Fibroblast of lung (primary cell): ENCODE results near the gene GRK5. TPM values are rescaled to one million over a fixed set of nuclear protein-coding genes. Genes with fewer than 3 reads are reported as not detected.

Experiments
- DNase-seq, 2 donors: peaks; one replicate each; pipeline versions ENCODE4 v3.0.0 to v3.0.0-alpha.2; 2010; ENCODE audit warnings: low read depth in 2 of 2
- H2AFZ ChIP-seq: 2 replicates; pipeline ENCODE4 v1.5.1; 2012; ENCODE audit warnings: low read length, control low read depth, inconsistent platforms
- H3K27ac ChIP-seq: 2 replicates; pipeline ENCODE4 v1.5.1; 2011; ENCODE audit warnings: low read length, control low read depth; ENCODE audit not compliant: insufficient read depth
- H3K27me3 ChIP-seq: 2 replicates; pipeline ENCODE4 v1.5.1; 2011; ENCODE audit warnings: mild to moderate bottlenecking, low read length; ENCODE audit not compliant: control insufficient read depth, insufficient read depth
- H3K36me3 ChIP-seq: 2 replicates; pipeline ENCODE4 v1.5.1; 2011; ENCODE audit warnings: low read length; ENCODE audit not compliant: control insufficient read depth, insufficient read depth
- H3K4me1 ChIP-seq: 2 replicates; pipeline ENCODE4 v1.5.1; 2011; ENCODE audit warnings: low read length; ENCODE audit not compliant: control insufficient read depth, insufficient read depth; ENCODE audit errors: extremely low read depth
- H3K4me2 ChIP-seq: 2 replicates; pipeline ENCODE4 v1.5.1; 2011; ENCODE audit warnings: low read length, control low read depth; ENCODE audit not compliant: insufficient read depth; ENCODE audit errors: extremely low read depth
- H3K4me3 ChIP-seq, 4 experiments: fragments of 200-600 bp in 1 of 4; sonication (generic) in 1 of 4; replicated peaks in 1 of 4; 2 replicates each; pipeline ENCODE4 v1.5.1; 2011 to 2016; ENCODE audit warnings: low read length in 4 of 4, low read depth in 3 of 4, mild to moderate bottlenecking in 3 of 4, control low read depth in 2 of 4, inconsistent platforms in 1 of 4, mixed read lengths in 1 of 4; ENCODE audit not compliant: insufficient read depth in 1 of 4; ENCODE audit errors: control extremely low read depth in 1 of 4
- H3K79me2 ChIP-seq: 2 replicates; pipeline ENCODE4 v1.5.1; 2012; ENCODE audit warnings: mild to moderate bottlenecking, low read length, inconsistent platforms; ENCODE audit not compliant: control insufficient read depth, insufficient read depth
- H3K9ac ChIP-seq: 2 replicates; pipeline ENCODE4 v1.5.1; 2011; ENCODE audit warnings: mild to moderate bottlenecking, low read length, control low read depth; ENCODE audit not compliant: insufficient read depth
- H3K9me3 ChIP-seq: 2 replicates; pipeline ENCODE4 v1.5.1; 2012; ENCODE audit warnings: low read depth, low read length; ENCODE audit not compliant: control insufficient read depth, insufficient read depth
- H4K20me1 ChIP-seq: 2 replicates; pipeline ENCODE4 v1.5.1; 2011; ENCODE audit warnings: low read length; ENCODE audit not compliant: control insufficient read depth, insufficient read depth; ENCODE audit errors: extremely low read depth
- CTCF ChIP-seq, 2 donors: IDR thresholded peaks in 1 of 2; conservative IDR thresholded peaks in 1 of 2; 1 replicate in 1 of 2; 2 replicates in 1 of 2; pipeline ENCODE4 v1.5.1; 2011 to 2012; ENCODE audit warnings: low read length in 2 of 2, control low read depth in 1 of 2, inconsistent platforms in 1 of 2, low read depth in 1 of 2, mild to moderate bottlenecking in 1 of 2
- EZH2 ChIP-seq: IDR thresholded peaks from 2 replicates; pipeline ENCODE4 v1.5.1; 2012; ENCODE audit warnings: low read length, control low read depth, mild to moderate bottlenecking; ENCODE audit errors: missing control alignments
- polyA plus RNA-seq, 2 donors: library from polyadenylated mRNA; depleted of rRNA in 1 of 2; stranded (reverse) in 1 of 2; unstranded in 1 of 2; fragments of >200 nt; gene quantifications; 2 replicates each; pipeline ENCODE4 v1.2.1, GENCODE V29; 2011 to 2012; ENCODE audit warnings: missing spikeins in 1 of 2
- total RNA-seq: library from RNA; depleted of rRNA; stranded (reverse); fragments of >200 nt; gene quantifications from 2 replicates; pipeline ENCODE4 v1.2.1, GENCODE V29; 2014

Gene GRK5
- total and polyA plus RNA-seq, 2 donors (not counting 1 experiment from before 2014, with no cell fraction given) = 24.1 to 90.3 TPM

DNA sequence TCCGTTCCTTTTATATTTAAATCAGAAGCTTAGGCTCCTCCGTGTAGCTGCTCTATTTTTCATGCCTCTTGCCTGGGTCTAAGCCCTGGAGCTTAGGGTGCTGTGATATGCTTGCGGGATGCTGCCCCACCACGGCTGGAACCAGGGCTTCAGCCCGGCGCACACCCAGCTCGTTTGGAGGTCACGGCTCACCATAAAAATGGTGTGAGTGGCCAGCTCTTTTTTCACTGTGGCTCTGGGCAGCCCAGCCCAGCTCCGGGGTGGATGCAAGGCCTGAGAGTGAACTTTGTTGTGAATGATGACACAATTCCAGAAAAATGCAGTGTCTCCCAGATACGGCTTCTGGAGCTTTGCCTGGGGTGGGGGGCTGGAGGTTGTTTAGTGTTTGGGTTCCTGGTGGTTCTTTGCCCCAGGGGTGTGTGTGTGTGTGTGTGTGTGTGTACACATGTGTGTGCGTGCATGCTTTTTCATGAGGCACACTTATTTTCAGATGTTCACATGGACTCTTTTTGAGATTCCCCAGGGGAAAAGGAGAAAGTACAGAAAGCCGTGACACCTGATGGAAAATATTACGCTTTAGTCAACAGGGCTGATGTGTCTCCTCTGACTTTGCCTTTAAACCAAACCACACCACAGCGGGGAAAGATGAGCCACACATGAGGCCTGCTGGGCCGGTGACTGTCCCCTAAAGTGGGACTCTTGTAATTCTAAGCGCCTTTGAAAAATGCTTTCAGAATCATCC is 46.2 kb downstream of the GRK5 start:
- Histone ChIP-seq H2AFZ (no peak overlapping the region), H3K36me3 (no peaks in the 10 kb centered on the region), H3K4me2 (peak overlapping the region; percentile 76), H3K27me3 (no peaks in the 10 kb centered on the region), H3K27ac (peak overlapping the region; percentile 92), H3K79me2 (peaks cover 76% of the 10 kb centered on the region), H4K20me1 (no peaks in the 10 kb centered on the region), H3K4me3 (no peak overlapping the region), H3K4me1 (peaks cover 65% of the 10 kb centered on the region), H3K9me3 (no peaks in the 10 kb centered on the region), H3K9ac (peak overlapping the region; percentile 58)
- DNase-seq = peak; percentile 96 to 97
- TF ChIP-seq CTCF (conservative IDR thresholded peaks at IDR 0.05 in 1 of 2, IDR thresholded peaks at IDR 0.05 in 1 of 2; ENCODE audit: low read depth in 1 of 2, low read length in 2 of 2) = peak; percentile 13 to 33
- no peak for TF ChIP-seq EZH2

GRCh38 chr10:119254335-119254734 is 47.0 kb downstream of the GRK5 start:
- no peaks in the 10 kb centered on the region for H3K27me3 ChIP-seq
- no peak overlapping the region for H2AFZ ChIP-seq
- H3K9ac ChIP-seq = peak overlapping the region; percentile 52
- peak overlapping the region; percentile 76 for H3K4me2 ChIP-seq
- H3K9me3 ChIP-seq = no peaks in the 10 kb centered on the region
- peaks cover 63% of the 10 kb centered on the region for H3K4me1 ChIP-seq
- H3K36me3 ChIP-seq = no peaks in the 10 kb centered on the region
- DNase-seq = peak in 1 of 2 donors; percentile 45
- TF ChIP-seq EZH2 = no peak
- no peak for TF ChIP-seq CTCF (conservative IDR thresholded peaks at IDR 0.05 in 1 of 2, IDR thresholded peaks at IDR 0.05 in 1 of 2; ENCODE audit: low read depth in 1 of 2, low read length in 2 of 2)
- peak overlapping the region; percentile 92 for H3K27ac ChIP-seq
- H3K4me3 ChIP-seq = no peak overlapping the region
- H3K79me2 ChIP-seq = peaks cover 74% of the 10 kb centered on the region
- H4K20me1 ChIP-seq = no peaks in the 10 kb centered on the region

DNA sequence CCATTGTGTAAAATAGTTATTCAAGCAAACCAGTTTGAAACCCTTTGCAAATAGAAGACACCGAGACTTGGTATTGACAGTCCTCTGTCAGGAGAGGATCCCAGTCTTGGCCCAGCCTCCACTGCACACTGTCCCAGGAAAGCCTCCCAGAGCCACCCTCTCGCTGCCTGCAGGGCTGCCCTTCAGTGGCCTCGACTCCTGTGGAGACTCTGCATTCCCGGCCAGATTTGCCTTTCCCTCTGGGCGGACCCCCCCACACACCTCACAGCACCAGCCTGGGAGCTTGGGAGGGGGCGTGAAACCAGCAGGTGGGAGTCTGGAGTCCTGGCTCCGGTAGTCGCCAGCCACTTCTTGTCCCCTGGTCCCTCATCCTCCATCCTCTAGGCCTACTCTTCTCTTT is 48.7 kb downstream of the GRK5 start:
- H3K4me2 ChIP-seq = no peak overlapping the region
- H3K4me3 ChIP-seq = no peak overlapping the region
- H2AFZ ChIP-seq = no peak overlapping the region
- H3K9me3 ChIP-seq = no peaks in the 10 kb centered on the region
- DNase-seq = no peak
- H3K9ac ChIP-seq = no peak overlapping the region
- H3K27ac ChIP-seq = no peak overlapping the region
- H3K79me2 ChIP-seq = peaks cover 71% of the 10 kb centered on the region
- no peak for TF ChIP-seq EZH2
- no peak for TF ChIP-seq CTCF (conservative IDR thresholded peaks at IDR 0.05 in 1 of 2, IDR thresholded peaks at IDR 0.05 in 1 of 2; ENCODE audit: low read depth in 1 of 2, low read length in 2 of 2)
- H3K27me3 ChIP-seq = no peaks in the 10 kb centered on the region
- H4K20me1 ChIP-seq = no peaks in the 10 kb centered on the region
- peaks cover 50% of the 10 kb centered on the region for H3K4me1 ChIP-seq
- no peaks in the 10 kb centered on the region for H3K36me3 ChIP-seq
